ENCODE measurements around the gene FRRS1L.

The FRRS1L gene

DNA sequence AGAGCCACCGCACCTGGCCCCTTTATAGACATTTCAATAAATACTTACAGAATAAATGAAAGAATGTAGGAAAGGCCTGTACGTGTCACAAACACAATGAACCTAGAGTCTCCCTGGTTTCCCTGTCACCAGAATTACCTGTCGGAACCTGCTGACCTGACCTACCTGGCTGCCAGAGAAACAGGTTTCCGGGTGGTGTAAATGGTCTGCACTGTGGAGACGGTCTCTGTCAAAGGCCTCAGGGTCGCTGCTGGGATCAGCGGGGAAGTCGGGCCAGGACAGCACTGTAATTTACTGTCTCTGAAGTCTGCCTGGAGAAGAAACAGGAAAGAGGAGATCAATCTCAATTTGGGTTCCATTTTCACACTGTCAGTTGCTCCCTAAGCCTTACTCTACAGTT, 9.3 kb upstream of the FRRS1L start:
- no peak for DNase-seq

DNA sequence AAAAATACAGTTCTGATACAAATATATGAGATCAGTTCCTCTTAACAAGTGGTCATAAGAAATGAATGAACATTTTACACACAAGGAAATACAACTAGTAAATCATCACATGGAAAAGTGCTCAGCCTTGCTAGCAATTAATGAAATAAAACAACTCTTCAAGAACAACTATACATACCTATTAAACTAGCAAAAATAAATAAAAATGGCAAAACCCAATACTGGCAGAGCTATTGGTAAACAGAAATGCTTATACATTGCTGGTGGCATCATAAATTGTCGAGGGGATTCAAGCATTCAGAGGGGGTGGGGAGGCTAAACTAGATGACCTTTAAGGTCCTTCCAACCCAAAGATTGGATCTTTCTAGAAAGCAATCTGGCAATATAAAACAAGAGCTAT, 5.9 kb upstream of the FRRS1L start:
- DNase-seq: no peak

DNA sequence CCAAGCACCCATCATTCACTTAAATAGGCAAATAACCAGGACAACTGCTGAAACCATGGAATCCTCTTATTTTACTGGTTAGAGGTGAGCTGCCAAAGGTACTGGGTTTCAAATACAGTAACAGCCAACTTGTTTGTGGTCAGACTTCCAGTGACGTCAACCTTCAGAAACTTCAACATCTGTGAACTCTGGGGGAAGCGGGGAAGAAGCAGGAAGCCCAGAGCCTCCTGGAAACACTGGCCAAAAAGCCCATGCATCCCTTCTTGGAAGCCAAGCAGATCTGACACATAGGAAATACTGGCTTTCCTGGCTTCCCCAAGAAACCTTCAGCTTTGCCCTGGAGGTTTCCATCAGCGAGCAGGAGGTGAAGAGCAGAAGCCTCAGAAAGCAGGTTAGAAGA, 4.9 kb upstream of the FRRS1L start:
- DNase-seq: no peak

DNA sequence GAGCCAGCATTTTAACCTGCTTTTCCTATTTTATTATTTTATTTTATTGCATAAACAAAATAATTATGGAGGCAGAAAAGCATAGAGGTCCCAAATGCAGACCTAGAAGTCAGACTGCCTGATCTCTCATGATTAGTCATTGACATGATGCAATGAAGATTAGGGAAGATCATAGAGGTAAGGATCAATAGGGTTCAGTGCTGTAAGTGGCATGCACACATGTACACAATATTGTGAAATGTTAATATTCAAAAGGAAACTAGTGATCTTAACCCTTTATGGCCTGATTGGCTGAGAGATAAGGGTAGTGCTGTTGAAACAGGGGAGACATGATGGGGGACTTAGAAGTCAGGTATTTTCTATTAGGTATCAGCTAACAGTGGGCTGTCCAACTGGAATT, 1.1 kb upstream of the FRRS1L start:
- DNase-seq: no peak

DNA sequence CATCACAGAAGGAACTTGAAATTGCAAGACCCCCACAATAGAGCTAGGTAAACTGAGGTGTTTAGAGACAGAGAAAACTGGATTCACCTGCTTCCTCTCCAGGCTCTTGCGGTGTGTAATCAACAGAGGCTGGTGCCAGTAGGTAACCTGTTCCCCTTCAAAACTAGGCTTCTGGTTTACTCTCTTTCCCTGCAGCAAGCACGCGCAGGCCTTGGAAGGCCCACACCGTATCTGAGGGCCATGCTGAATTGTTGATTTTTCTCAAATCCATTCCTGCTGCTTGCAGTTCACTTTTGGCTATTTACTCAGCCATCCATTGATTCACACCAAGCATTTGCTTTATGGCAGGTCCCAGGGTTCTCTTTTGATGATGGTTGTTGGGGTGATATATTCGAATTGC, 667 bp upstream of the FRRS1L start:
- DNase-seq: no peak

DNA sequence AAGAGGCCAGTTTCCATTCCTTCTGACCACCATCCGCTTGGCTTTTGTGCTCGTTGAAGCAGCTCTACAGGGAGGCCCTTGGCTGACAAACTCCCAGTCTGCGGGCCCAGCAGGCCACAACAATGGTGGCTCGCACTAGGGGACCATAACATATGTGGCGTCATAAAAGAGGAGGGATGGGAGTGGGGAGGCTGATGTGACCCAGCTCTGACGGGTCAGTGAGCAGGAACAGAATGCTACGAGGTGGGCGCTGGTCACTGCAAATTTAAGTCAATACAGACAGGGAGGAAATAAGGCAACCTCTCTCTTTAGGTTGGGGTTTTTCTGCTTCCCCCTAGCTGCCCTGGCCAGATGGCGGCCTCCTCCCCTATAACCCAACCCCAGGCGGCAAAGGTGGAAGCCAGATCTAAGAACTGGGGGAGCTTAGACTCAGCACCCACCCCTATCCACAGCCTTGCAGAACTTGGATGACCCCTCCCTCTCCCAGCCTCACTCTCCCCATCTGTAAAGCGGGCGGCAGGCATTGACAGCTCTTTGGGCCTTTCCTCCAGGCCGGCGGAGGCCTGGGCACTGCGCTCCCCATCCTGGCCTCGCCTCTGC, 778 bp downstream of the FRRS1L start:
- DNase-seq: no peak

DNA sequence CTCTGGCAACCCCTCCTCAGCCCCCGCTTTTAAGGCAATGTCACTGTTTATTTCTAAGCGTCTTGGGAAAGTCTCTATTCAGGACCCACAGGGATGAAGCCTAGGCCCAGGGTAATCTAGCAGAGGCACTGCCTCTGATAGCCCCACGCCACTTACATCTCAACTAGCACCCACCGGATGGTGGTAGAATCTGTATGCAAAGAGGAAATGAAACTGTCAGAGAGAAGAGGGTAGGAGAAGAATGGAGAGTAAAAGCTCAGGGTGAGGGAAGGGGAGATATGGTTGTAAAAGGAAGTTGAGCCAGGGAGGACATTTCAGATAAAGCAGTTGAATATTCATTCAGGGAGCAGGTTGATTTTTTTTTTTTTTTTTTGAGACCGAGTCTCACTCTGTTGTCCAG, 3.0 kb downstream of the FRRS1L start:
- DNase-seq: no peak

DNA sequence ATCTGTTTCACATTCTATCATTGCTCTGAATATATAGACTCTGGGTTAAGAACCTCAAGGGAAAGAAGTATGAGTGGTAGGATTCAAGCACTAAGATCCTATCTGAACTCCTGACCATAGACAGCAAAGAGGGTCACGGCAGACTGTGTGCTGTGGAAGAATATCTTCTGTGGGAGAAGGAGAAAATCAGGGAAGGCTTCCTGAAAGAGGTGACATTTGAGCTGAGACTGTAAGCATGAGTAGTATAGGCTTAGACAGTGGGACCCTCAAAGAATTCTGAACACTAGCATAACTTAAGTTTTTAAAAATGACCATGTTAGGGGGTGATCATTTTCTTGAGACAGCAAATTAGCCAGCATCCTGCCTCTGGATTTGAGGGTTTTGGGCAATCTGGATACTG, 3.9 kb downstream of the FRRS1L start:
- no peak for DNase-seq

DNA sequence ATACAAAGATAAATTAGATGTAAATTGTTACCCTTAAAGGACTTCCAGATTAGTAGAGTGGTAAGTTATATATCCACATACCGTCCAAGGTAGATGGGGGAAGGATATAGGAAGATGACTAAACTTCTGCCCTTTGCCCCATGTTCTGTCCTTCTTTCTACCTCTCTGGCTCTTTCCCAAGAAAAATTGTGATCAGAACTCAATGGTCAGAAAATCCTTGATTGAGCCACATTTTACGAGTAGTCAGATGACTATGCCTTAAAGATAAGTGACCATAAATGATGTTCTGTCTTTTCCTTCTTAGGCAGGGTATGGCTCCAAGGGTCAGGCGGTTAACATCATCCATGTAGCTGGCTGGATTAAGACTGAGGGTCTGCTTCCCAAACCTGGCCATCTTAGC, 4.4 kb downstream of the FRRS1L start:
- no peak for DNase-seq

DNA sequence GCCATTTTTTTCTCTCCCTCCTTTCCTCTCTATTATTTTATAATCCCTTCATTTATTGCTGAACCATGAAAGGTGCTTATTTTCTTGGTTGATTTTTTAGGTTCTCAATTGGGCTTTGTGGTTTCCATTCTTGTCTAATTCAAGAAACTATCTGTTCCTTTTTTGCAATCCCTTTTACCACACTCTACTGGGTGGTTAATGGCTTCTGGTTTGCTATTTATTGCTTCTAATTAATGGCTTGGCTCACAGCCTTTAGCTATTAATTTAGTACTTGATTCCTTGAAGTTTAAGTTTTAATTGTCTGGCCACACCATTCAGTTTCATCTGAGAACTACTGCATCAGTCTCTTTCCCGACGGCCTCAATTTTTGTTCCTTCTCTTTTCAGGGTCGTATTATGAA, 5.6 kb downstream of the FRRS1L start:
- DNase-seq: no peak

DNA sequence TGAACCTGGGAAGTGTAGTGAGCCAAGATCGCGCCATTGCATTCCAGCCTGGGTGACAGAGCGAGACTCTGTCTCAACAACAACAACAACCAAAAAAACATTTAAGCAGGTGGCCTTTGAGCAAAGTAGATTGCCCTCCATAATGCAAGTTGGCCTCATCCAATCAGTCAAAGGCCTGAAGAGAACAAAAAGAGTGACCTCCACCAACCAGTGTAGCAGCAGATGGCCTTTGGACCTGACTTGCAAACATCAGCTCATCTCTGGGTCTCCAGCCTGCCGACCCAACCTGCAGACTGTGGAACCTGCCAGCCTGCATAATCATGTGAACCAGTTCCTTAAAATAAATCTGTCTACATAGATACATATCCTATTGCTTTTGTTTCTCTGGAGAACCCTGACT, 7.5 kb downstream of the FRRS1L start:
- no peak for DNase-seq

DNA sequence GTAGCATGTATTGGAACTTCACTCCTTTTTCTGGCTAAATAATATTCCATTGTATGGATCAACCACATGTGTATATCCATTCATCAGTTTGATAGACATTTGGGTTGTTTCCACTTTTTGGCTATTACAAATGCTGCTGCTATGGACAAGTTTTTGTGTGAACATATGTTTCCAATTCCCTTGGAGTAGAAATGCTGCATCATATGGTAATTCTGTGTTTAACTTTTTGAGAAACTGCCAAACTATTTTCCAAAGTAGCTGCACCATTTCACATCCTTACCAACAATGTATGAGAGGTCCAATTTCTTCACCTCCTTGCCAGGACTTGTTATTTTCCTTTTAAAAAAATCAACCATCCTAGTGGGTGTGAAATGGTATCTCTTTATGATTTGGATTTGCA, 8.4 kb downstream of the FRRS1L start:
- DNase-seq: no peak

DNA sequence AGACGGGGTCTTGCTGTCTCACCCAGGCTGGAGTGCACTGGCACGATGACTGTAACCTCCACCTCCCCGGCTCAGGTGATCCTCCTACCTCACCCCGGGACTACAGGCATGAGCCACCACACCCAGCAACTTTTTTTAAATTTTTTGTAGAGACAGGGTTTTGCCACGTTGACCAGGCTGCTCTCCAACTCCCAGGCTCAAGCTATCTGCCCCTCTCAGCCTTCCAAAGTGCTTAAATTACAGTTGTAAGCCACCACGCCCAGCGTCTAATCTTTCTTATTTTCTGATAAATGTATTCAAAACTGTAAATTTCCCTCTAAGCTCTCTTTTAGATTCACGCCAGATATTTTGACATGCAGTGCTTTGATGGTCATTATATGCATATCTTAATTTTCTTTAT, 10.3 kb downstream of the FRRS1L start:
- no peak for DNase-seq

DNA sequence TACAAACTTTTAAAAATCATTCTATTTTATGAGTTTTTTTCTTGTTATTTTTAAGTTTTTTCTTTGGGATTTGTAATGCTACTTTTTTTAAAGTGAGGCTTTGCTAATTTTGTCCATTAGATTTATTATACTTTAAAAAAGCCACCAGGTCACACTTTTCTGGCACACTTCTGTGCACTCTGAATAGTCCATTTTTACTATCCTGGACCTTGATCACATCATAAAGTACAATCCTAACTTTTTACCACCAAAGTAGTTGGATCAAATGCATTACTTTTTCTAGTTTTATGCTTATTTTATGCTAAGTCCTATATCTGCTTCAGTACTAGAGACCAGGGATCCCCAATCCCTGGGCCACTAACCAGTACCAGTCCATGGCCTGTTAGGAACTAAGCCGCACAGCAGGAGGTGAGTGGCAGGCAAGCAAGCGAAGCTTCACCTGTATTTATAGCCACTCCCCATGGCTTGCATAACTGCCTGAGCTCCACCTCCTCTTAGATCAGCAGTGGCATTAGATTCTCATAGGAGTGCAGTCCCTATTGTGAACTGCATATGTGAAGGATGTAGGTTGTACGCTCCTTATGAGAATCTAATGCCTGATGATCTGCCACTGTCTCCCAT, 16.0 kb downstream of the FRRS1L start:
- DNase-seq: no peak

DNA sequence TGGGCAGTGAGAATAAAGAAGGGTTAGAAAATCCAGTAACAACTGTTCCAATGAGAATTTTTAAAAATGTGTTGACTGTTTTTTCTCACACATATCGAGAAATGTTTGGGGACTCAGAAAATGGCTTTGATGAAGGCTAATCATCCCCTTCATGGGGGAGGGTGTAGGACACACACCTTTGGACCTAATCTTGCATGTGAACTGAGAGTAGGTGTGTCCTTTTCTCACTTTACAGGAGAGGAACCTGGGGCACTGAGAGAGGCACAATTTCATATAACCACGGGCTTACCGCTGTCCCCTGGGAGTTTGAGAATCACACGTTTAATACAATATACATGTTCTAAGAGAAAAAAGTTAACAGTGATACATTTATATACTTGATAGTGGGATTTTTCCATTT, 17.3 kb downstream of the FRRS1L start:
- DNase-seq: no peak

DNA sequence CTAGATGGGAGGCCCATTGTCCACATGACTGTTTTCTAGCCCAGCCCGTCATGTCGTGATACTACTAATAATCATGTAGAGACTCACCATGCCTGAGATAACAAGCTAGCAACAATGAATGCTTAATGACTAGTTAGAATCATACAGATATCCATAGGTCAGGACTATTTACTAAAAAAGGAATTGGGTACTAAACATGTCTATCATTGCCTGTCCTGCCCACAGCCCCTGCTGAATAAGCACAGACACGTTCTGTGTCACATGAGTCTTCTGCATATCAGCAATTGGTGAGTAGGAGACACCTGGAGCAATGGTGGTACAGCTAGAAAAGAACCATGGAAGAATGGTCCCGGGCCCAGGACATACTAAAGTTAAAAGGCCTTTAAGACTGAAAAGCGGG, 18.0 kb downstream of the FRRS1L start:
- DNase-seq: no peak

DNA sequence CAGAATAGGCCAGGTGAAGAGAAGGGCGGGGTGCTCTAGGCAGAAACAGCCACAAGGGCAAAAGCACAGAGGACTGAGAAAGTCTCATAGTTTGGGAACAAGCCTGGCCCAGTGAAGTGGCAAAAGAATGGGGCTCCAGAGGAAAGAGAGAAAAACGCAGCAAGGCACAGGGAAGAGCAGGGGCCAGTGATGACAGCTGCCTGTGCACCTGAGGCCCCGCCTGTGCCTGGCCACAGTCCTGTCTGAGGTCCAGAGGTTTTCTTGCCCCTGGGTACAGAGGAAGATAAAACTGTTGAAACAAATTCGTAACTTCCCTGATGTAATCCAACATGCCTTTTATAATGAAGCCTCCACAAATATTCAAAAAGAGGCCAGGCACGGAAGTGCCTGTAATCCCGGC, 22.0 kb downstream of the FRRS1L start:
- DNase-seq: no peak

DNA sequence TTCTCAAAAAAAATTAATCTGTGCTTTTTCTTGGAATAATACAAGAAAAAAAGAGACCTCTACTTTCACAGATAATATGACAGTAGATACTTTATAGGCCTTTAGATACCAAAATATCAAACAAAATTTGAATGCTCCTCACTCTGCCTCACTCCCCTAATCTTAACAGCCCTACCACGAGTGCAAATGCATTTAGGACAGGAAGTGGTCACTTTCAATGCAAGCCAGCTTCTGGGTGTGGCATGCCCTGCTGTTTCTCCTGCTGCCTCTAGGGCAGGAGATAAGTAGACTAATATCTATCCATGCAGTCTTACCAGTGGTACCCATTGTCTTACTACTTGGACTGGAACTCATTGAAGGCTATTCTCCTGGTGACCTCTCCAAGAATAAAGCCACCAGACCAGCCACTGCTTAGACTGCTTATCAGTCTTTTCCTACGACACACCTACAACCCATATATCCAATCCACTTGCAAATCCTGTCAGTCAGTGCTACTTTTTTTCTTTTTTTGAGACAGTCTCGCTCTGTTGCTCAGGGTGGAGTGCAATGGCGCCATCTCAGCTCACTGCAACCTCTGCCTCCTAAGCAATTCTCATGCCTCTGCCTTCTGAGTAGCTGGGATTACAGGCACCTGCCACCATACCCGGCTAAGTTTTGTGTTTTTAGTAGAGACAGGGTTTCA, 23.0 kb downstream of the FRRS1L start:
- no peak for DNase-seq

DNA sequence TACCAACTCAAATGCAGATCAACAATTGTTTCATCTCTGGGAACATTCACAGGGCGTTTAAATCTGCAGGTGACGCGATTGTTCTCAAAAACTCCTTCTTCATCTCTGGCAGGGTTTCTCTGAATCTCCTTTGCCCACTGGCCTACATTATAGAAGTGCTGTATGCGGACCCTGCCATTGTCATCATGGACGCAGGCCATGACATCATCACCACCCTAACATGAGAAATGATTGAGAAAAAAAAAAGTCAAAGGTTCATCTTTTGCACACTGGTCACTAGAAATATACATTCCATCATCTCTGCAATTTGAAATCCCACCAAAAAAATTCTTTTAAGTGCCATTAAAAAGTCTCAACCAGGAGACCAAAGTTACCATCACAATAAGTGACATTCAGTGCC, 25.7 kb downstream of the FRRS1L start:
- no peak for DNase-seq

DNA sequence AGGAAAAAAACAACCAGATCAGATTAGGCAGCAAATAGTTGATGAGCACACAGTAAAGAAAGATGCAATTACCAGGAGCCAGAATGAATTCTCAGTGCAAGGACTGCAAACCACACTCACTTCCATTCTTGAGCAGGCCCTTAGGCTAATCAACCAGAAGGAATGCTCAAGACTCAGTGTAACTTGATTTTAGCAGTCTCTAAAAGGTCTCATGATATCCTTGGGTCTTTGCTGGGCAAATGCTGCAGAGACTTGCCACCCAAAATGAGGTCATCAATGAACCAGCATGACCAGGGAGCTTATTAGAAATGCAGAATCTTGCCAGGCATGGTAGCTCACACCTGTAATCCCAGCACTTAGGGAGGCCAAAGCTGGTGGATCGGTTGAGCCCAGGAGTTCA, 27.2 kb downstream of the FRRS1L start:
- DNase-seq: no peak

DNA sequence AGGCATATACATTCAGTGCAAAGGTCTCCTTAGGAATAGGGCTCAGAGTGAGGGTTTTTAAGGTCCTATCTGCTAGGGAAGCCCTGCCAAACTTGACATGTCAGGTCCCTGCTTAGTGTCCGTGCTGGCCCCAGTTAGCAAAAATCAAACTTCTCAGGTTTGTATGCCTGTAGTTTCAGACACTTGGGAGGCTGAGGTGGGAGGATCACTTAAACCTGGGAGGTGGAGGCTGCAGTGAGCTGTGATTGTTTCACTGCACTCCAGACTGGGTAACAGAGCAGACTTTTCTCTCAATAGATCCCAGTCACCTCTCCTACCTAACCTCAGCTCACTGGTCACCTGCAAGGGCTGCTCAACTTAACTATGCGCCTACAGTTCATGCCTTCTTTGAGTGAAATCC, 28.6 kb downstream of the FRRS1L start:
- DNase-seq: no peak

DNA sequence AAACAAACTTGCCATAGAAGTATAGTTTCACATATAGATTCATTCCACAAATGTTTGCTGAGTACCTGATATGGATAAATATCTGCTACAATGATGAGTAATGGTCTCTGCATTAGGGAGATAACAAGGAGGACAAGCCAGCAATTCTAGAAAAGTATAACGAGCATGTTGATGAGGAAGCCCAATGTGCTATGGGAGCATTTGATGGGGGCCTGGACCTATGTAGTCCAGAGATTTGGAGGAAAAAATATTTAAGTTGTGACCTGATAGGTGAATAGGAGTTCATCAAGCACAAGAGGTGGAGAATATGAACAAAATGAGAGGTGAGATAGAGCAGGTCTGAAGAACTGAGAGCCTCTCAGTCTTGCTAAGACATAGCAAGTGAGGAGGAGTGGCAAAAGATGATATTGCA, 32.9 kb downstream of the FRRS1L start:
- DNase-seq: no peak

DNA sequence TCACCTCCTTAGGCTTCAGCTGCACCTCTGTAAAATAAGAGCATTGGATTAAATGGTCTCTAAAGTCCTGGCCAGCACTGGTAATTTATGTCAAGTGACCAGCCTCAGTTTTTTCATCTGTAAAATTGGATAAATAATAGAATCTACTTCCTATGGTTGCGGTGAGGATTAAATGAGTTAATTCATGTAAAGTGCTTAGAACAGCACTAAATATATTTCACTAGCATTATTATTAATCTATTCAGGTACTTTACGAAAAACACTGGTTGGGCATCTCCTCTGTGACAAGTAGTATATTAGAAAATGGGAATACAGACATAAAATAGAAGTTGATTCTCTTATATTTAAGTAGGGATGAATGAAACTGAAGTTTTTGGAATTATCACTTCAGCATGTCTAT, 33.5 kb downstream of the FRRS1L start:
- no peak for DNase-seq

DNA sequence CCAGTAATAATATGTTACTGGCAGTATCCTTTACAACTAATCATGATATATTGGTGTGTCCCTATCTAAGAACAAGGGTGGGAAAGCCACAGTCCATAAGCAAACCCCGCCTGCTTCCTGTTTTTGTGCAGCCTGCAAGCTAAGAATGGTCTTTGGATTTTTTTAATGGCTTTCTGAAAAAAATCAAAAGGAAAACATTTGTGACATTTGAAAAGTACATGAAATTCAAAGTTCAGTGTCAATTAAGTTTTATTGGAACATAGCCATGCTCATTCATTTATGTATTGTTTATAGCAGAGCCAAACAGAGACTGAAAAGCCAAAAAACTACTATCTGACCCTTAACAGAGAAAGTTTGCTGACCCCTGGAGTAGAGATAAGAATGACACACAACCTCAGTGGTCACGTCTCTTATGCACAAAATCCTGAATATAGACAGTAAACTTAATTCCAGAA, 34.5 kb downstream of the FRRS1L start:
- DNase-seq: no peak

All from T-helper 9 cell (primary cell).